ENCODE data around the gene ZNF740.

ZNF740 gene

GRCh38 chr12:53214687-53215455, 34.3 kb downstream of the ZNF740 start:
- DNase-seq: no peak

DNA sequence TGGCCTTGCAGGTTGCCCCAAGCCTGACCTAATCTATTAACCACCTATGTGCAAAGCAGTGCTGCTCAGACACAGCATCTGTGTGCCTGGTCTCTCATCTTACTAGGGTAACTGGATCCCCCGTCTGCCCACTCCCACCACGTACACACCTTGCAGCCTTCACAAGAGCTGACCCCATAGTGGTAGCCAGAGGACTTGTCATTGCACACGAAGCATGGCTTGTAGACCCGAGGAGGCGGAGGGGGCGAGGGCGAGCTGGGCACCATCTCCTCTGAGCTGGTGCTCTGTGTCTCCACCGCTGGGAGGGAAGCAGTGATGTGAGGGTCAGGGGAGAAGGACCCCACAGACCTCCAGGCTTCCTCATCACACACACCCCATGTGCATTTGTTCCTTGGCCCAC, 35.0 kb downstream of the ZNF740 start:
- DNase-seq: no peak

DNA sequence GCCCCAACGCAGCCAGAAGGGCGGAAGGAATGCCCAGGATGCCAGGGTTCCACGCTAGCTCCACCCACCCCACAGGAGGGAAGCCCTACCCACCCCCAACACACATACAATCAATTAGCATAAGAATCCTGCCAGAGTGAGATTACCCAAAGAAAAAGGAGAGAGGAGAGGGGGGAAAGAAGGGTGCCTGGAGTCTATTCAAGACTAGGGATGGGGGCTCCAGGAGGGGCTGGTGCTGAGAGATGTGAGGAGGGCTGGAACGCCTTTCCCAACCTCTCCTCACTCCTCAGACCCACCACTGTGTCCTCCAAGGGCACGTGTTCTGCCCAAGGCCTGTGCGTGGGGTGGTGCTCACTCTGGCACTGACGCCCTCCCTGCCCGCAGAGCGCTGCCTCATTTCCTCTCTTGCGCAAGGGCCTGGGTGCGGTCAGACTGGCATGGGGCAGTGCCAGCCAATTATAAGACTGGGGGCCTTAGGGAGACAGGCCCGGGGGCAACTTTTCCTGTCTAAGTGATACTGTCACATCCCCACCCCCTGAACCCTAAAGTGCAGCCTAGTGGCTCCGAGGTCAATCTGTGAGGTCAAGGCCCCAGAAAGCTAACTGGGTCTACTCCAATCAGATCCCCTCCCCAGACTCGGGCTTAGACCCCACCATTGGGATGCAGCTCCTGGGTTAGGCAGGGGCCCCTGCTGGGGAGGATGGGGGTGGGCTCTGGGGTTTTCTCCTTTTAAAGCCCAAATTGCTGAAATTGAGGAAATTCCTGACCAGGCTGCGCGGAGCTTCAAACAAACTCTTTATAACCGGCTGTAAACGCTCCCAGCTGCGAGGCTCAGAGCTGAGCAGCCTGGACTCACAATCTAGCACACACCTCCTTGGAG, 36.8 kb downstream of the ZNF740 start:
- peak in 1 of 5 donors; percentile 51 for DNase-seq

GRCh38 chr12:53217931-53218307, 37.4 kb downstream of the ZNF740 start:
- DNase-seq: no peak

GRCh38 chr12:53218551-53219291, 38.2 kb downstream of the ZNF740 start:
- no peak for DNase-seq

- DNase-seq: peak in 1 of 5 donors; percentile 78
Measured at GRCh38 chr12:53219292-53219955, 38.9 kb downstream of the ZNF740 start.

DNA sequence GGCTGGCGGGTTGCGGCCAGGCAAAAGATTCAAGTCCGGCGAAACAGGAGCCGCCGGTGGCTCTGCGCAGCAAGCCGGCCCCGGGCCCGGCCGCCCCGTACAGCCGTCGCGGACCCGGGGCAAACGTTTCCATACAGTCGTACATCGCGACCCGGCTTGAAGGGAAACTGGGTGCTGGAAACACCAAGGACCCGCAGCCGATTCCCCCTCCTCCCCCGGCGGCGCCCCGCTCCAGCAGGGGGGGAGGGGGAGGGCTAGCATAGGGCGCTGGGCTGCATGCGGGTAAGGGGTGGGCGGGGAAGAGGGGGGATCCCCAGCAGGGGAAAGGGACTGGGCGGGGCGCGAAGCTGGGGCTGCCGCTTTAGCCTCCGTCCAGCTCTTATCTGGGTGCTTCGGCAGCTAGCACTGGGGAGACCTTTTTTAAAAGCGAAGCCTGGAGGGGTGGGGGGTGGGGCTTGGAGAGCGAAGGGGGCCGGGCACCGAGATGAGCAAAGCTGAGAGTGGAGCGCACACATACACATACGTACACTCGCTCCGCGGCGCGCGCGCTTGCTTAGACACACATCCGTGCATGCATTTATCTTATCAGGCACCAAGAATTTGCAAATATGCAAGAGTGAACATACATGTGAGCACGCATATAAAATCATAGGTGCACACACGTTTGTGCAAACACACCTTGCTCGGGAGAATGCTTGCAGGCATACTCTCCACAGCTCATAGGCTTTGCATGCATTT, 39.6 kb downstream of the ZNF740 start:
- peak; percentile 48 to 92 (median 73) for DNase-seq

DNA sequence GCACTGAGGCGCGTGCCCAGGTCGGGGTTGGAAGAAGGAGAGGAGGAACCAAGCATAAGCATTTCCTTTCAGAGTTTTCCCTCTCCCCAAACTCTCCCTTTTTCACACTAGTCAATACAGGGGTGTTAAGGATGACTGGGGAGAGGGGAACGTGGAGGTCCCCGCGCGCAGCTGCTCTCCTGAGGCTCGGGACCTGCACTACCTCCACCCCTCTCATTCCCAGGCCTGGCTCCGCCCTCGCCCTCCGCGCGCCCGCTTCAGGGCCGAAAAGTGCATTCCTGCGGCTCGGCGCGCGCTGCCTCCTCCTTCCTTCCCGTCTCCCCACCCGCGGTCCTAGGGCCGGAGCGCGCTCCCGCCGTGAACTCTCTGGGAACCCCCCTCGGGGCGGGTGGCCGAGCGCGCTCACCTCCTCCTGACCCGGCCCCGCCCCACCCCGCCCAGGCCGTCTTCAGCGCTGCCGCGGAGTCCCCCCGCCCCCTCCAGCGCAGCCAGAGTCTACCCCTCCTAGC, 40.2 kb downstream of the ZNF740 start:
- DNase-seq: peak; percentile 69 to 93 (median 74)

DNA sequence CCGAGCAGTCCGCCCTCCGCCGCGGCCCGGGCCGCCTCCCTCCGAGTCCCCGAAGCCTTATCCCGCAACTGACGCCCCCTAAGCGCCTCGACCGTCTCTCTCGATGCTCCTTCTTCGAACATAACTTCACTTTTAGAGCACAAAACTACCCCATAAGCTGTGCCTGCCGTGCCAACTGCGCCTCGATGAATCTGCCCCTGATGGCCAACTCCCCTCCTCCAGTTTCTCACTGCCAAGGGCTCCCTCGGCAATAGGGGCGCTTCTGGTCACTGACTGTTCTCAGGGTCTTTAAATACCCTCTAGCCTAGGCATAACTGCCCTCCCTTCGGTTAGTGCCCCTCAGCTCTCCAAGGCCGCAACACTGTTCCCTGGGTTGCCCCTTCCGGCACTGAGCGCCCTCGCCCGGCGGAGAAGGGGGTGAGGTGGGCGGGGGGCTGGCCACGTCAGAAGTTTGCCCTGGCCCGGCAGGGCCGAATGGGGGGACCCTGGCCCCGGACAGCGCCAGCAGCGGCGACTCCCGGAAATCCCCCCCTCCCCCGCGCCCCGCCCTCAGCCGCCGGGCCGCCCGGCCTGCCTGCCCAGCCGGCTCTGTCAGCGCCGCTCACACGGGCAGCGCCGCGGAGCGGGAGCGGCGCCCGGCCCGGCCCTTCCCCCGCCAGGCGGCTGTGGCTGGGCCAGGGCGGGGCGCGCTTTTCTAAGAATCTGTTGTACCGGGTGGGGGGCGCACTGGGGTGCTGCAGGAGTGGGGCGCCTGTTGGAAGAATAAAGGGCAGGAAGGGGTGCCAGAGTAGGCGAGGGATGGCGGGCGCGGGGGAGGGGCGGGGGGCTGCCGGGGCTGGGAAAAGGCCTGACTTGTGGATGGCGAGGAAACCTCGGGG, 40.9 kb downstream of the ZNF740 start:
- DNase-seq: peak in 4 of 5 donors; percentile 31 to 61 (median 48)

- no peak for DNase-seq
Measured at GRCh38 chr12:53222170-53222721, 41.7 kb downstream of the ZNF740 start.

GRCh38 chr12:53222806-53223261, 42.3 kb downstream of the ZNF740 start:
- DNase-seq: no peak

GRCh38 chr12:53223389-53224060, 43.0 kb downstream of the ZNF740 start:
- DNase-seq: peak in 4 of 5 donors; percentile 30 to 47 (median 38)

DNA sequence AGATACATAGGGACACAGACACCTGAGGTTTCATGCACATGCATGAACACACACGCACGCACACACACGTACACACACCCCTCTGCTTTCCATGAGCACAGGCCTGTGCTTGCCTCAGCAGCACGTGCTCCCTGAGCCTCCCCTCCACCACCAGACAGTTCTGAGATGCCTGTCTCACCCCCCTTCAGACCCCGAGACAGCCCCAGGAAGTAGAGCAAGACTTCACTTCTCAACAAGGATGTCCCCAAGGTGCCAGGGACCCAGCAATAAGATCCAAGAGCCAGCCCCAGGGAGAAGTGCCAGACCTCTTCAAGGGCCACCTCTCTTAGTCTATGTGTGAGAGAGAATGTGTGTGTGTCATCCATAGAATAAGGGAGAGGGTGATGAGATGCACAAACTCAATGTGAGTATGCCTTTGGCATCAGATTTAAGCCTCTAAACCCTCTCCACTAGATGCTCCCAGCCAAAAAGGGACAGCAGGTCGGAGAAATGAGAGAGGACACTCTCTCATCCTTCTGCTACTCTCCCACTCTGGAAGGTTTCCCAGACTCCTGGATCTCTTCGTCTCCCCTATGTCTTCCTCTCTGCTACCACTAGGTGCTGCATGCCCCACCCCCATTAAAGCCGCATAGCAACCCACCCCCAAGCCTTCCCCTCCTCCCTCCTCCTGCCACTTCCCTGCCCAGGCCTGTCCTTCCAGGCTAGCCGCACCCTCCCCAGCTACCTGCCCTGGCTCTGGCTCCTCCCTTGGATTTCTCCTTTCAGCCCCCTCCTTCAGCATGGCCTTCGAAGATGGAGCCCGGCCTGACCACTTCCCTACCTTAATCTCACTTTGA, 43.8 kb downstream of the ZNF740 start:
- no peak for DNase-seq

DNA sequence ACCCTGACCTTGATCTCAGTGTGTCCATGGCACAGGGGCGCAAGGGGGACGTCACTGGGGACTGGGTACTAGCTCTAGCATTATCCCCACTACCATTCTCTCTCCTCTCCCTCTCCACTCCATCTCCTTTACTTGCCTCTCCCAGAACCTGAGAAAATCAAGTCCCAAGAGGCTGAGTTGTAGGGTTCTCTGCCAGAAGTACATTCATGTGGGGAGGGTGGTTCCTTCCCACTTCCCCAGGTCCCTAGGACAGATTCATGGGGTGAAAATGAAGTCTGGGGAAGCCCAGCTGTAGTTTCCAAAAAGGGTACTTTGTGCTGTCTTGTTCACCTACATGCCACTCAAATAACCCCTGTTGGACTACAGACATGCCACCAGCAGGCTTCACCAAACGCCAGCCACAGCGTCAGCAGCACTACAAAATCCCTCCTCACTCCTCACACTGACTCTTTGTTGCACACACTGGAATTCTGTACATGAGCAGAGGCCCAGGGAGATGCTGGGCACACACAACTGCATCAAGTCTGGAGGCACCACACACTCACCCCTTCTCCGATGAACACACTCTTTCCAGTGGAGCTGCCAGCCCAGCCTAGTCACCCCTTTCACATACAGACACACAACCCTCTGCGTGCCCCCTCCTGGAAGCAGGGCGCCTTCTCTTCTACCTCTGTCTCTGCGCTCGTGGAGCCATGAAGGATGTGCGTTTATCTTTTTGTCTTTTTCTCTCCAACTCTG, 44.5 kb downstream of the ZNF740 start:
- no peak for DNase-seq

DNA sequence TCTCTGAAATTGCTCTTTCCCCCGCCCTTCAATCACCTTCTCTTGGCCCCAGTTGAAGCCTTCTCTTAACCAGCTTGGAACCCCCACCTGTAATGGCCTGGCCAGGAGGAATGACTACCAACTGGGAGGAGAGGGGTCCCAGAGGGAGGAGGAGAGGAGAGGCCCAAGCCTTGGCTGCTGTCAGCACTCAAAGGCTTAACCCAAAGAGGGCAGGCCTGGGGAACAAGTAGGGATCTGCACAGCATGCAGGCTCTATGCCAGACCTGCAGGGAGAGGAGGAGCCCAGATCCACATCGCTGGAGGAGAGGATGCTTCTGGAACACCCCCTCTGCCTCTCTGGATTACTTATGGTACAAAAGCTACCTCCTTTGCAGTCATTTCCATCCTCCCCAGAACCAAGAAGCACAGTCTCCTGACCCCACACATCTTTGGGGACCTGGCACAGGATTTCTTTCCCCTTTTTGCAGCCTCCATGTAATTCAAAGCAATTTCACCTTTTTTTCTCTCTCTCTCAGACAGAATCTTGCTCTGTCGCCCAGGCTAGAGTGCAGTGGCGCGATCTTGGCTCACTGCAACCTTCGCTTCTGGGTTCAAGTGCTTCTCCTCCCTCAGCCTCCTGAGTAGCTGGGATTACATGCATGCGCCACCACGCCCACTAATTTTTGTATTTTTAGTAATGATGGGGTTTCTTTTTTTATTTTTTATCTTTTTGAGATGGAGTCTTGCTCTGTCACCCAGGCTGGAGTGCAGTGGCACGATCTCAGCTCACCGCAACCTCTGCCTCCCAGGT, 45.3 kb downstream of the ZNF740 start:
- DNase-seq: no peak

DNA sequence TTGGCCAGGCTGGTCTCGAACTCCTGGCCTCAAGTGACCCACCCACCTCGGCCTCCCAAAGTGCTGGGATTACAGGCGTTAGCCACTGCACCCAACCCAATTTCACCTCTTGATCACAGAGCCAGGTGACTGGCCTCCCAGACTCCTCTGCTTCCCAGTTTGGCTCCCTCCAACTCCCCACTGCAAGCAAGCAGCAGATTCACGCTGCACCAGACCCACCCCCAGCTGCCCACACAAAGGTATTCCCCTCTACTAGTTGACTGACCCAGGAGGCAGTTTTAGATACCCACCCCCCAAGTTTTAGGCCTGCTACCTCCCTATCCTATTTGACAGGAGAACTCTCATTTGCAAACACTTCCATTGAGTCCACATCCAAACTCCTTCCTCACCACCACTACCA, 46.3 kb downstream of the ZNF740 start:
- DNase-seq: no peak

GRCh38 chr12:53227341-53227740, 46.8 kb downstream of the ZNF740 start:
- no peak for DNase-seq
